ENCODE data around the gene TSHR.

GRCh38 chr14:81105961-81106360 is 150.5 kb downstream of the TSHR start:
- TF ChIP-seq CTCF (IDR thresholded peaks at IDR 0.05; ENCODE audit: poor library complexity) = no peak
- no peak for TF ChIP-seq EZH2 (IDR thresholded peaks at IDR 0.05; ENCODE audit: borderline replicate concordance)
